Neutrophil (primary cell): ENCODE results near the gene G2E3.

Experiments used
- H3K27ac ChIP-seq: fragments of 200-600 bp; sonication (generic); 2 replicates; pipeline ENCODE4 v1.5.1; 2016; ENCODE audit warnings: mild to moderate bottlenecking, moderate library complexity
- H3K27me3 ChIP-seq: fragments of 200-600 bp; sonication (generic); 2 replicates; pipeline ENCODE4 v1.6.0; 2016; ENCODE audit warnings: mild to moderate bottlenecking
- H3K36me3 ChIP-seq: fragments of 200-600 bp; sonication (generic); 2 replicates; pipeline ENCODE4 v1.5.1; 2017
- H3K4me1 ChIP-seq, 2 experiments: fragments of 200-600 bp in 1 of 2; sonication (generic) in 1 of 2; 1 replicate in 1 of 2; 2 replicates in 1 of 2; pipeline versions ENCODE4 v1.5.1 to v1.6.1; 2013 to 2016; ENCODE audit warnings: low read depth in 1 of 2, low read length in 1 of 2, mild to moderate bottlenecking in 1 of 2, moderate library complexity in 1 of 2; ENCODE audit not compliant: control insufficient read depth in 1 of 2, insufficient read depth in 1 of 2
- H3K4me3 ChIP-seq, 2 experiments: fragments of 200-600 bp in 1 of 2; sonication (generic) in 1 of 2; 1 replicate in 1 of 2; 2 replicates in 1 of 2; pipeline ENCODE4 v1.5.1; 2013 to 2016; ENCODE audit warnings: low read depth in 1 of 2, low read length in 1 of 2, mild to moderate bottlenecking in 1 of 2, moderate library complexity in 1 of 2
- H3K9me3 ChIP-seq: fragments of 200-600 bp; sonication (generic); 2 replicates; pipeline ENCODE4 v1.5.1; 2016
- TF ChIP-seq, protein P1 (sequence below): fragments of 200-600 bp; sonication (generic); IDR thresholded peaks from 2 replicates; pipeline ENCODE4 v1.5.1; 2016; ENCODE audit warnings: antibody characterized with exemption

G2E3 gene

DNA sequence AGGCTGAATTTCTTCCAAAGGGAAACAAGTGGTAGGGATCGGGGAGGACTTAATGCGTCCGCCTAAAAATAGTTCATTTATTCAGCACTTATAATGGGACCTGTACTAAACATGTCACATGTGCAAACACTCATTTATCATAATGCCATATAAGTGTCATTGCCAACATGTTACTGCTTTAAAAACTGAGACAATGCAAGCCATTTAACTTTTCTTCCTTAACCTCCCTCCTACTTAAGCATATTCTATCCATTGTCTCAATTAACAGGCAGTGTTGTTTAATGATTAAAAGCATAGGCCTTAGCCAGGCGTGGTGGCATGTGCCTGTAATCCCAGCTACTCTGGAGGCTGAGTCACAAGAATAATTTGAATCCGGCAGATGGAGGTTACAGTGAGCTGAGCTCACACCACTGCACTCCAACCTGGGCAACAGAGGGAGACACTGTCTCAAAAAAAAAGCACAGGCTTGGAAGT, 49.6 kb downstream of the G2E3 start:
- no peaks in the 10 kb centered on the region for H3K9me3 ChIP-seq
- TF ChIP-seq, protein P1, sequence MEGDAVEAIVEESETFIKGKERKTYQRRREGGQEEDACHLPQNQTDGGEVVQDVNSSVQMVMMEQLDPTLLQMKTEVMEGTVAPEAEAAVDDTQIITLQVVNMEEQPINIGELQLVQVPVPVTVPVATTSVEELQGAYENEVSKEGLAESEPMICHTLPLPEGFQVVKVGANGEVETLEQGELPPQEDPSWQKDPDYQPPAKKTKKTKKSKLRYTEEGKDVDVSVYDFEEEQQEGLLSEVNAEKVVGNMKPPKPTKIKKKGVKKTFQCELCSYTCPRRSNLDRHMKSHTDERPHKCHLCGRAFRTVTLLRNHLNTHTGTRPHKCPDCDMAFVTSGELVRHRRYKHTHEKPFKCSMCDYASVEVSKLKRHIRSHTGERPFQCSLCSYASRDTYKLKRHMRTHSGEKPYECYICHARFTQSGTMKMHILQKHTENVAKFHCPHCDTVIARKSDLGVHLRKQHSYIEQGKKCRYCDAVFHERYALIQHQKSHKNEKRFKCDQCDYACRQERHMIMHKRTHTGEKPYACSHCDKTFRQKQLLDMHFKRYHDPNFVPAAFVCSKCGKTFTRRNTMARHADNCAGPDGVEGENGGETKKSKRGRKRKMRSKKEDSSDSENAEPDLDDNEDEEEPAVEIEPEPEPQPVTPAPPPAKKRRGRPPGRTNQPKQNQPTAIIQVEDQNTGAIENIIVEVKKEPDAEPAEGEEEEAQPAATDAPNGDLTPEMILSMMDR: no peak

DNA sequence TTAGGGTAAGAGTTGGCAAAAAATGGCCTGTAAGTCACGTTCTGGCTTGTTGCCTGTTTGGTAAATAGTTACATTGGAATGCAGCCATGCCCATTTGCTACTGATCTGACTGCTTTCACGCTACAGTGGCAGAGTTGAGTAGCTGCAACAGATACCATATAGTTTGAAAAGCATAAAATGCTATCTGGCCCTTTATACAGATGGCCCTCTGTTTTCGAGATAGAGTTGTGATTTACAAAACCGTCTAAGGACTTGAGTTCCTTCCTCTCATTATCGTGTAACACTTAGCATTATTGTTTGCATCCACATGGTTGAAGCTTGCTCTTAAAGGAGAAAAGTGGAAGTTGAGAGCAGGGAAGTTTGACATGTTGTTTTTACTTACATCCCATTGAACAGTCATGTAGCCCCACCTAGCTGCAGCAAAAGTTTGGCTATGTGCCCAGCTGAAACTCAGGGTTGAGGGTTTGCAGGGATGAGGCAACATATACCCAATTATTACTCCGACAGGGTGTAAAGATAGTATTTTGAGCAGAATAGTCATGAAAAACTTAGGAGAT, 51.9 kb downstream of the G2E3 start:
- peaks cover 33% of the 10 kb centered on the region for H3K36me3 ChIP-seq
- no peaks in the 10 kb centered on the region for H3K9me3 ChIP-seq
- TF ChIP-seq, protein P1: no peak
- peaks cover 0 to 5% of the 10 kb centered on the region in 2 experiments for H3K4me1 ChIP-seq
- H3K4me3 ChIP-seq: no peak overlapping the region
- H3K27me3 ChIP-seq: no peaks in the 10 kb centered on the region
- H3K27ac ChIP-seq: peak overlapping the region; percentile 14

More for the DNA sequence above, 49.6 kb downstream of the G2E3 start:
- H3K27ac ChIP-seq: no peak overlapping the region
- H3K4me1 ChIP-seq: peaks cover 0 to 5% of the 10 kb centered on the region in 2 experiments
- H3K4me3 ChIP-seq: no peak overlapping the region
- no peaks in the 10 kb centered on the region for H3K27me3 ChIP-seq
- H3K36me3 ChIP-seq: peaks cover 53% of the 10 kb centered on the region

DNA sequence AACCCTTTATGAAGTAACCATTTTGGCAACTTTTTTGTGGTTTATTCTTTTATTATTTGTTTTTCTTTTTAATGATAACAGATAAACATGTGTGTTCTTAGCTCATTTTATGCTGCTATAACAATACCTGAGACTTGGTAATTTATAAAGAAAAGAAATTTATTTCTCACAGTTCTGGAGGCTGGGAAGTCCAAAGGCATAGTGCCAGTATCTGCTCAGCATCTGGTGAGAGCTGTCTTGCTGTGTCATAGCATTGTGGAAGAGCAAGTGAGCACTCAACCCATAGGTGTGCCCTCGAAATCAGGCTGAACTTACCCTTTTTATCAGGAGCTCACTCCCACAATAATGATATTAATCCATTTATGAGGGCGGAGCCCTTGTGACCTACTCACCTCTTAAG, 55.2 kb downstream of the G2E3 start:
- Histone ChIP-seq H3K4me1 (peaks cover 0 to 5% of the 10 kb centered on the region in 2 experiments), H3K36me3 (peaks cover 12% of the 10 kb centered on the region)

DNA sequence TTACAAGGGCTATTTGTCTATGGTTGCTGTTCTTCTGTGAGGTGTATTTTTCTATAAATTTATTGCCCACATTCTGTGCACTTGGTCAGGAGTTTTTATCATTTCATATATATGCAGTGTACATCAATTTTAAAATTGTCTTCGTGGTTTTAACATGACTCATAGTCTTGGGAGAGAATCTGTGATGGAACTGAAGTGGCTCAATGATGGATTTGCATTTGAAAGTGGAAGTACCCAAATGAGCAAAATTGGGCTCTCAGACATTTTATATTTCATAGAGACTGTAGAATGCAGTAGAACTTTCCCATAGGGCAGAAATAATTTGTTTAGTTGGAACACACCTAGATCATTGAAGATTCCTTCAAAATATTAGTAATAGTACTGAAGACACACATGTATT, 61.2 kb downstream of the G2E3 start:
- TF ChIP-seq, protein P1: no peak
- no peak overlapping the region for H3K27ac ChIP-seq
- H3K36me3 ChIP-seq: no peaks in the 10 kb centered on the region
- peaks cover 18 to 27% of the 10 kb centered on the region in 2 experiments for H3K4me1 ChIP-seq
- no peaks in the 10 kb centered on the region for H3K27me3 ChIP-seq
- H3K4me3 ChIP-seq: no peak overlapping the region
- H3K9me3 ChIP-seq: no peaks in the 10 kb centered on the region

More for the DNA sequence above, 55.2 kb downstream of the G2E3 start:
- H3K9me3 ChIP-seq: no peaks in the 10 kb centered on the region
- H3K27me3 ChIP-seq: no peaks in the 10 kb centered on the region
- no peak overlapping the region for H3K4me3 ChIP-seq
- H3K27ac ChIP-seq: no peak overlapping the region
- TF ChIP-seq, protein P1: no peak

DNA sequence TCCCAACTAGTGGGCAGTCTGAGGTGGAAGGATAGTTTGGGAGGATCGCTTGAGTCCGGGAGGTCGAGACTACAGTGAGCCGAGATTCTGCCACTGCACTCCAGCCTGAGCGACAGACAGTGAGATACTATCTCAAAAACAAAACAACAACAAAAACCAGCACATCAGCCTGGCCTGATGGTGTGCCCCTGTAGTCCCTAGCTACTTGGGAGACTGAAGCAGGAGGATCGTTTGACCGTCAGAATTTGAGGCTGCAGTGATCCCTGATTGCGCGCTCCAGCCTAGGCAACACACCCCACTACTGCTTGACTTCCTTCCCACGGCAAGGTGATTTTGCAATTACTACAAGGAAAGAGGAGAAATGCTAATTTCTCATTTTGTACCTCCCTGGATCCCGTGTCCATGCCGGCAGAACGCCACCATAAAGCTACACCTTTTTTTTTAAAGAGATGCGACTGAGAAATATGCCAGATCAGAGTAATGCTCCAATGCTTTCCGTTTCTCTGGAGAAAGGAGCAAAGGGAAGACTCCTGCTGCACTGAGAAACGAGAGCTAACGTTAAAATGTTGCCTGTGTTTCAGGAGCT, 62.5 kb downstream of the G2E3 start:
- H3K9me3 ChIP-seq: no peaks in the 10 kb centered on the region
- TF ChIP-seq, protein P1: no peak
- H3K4me1 ChIP-seq: peaks cover 18 to 27% of the 10 kb centered on the region in 2 experiments
- peak overlapping the region; percentile 91 for H3K27ac ChIP-seq
- no peaks in the 10 kb centered on the region for H3K27me3 ChIP-seq
- no peaks in the 10 kb centered on the region for H3K36me3 ChIP-seq
- H3K4me3 ChIP-seq: peak overlapping the region; percentile 82 to 85
